PC-3 (cell line): ENCODE data around the gene LITAF. TPM values are rescaled to one million over a fixed set of nuclear protein-coding genes. Genes with fewer than 3 reads are reported as not detected.

ENCODE experiments used
- ATAC-seq: fragments of 200-7000 bp; cut with Tn5 transposase; 2 replicates; pipeline ENCODE4 v1.9.1; 2020; ENCODE audit warnings: mild to moderate bottlenecking, moderate library complexity
- BruUV-seq: library from RNA; stranded (reverse); fragments of 400-500 nt; replicated peaks from 2 replicates; lab custom pipeline; 2021; lab: Mats Ljungman, UMichigan
- CTCF ChIA-PET: fragments of 300-600 bp; sonication (Branson Sonifier 250); formaldehyde crosslinking; loops from one replicate; lab custom pipeline; 2022; ENCODE audit warnings: antibody characterized with exemption; lab: Charles Lee
- POLR2A ChIA-PET: fragments of 300-600 bp; sonication (Branson Sonifier 250); formaldehyde crosslinking; loops from one replicate; lab custom pipeline; 2022; ENCODE audit warnings: antibody characterized with exemption; ENCODE audit not compliant: unreplicated experiment; lab: Charles Lee
- DNase-seq: peaks from one replicate; pipeline ENCODE4 v3.0.0-alpha.2; 2015
- H2AFZ ChIP-seq: fragments of 300-600 bp; sonication (generic); 2 replicates; pipeline ENCODE4 v1.6.0; 2016; ENCODE audit warnings: antibody characterized with exemption, low read length
- H3F3A ChIP-seq: fragments of 300-600 bp; sonication (generic); one replicate; pipeline ENCODE4 v1.6.0; 2017; ENCODE audit warnings: antibody characterized with exemption, low read length, control low read depth, mild to moderate bottlenecking; ENCODE audit not compliant: unreplicated experiment
- H3K27ac ChIP-seq: fragments of 300-600 bp; sonication (generic); 2 replicates; pipeline ENCODE4 v1.5.1; 2016; ENCODE audit warnings: mild to moderate bottlenecking, low read length
- H3K27me3 ChIP-seq: fragments of 300-600 bp; sonication (generic); 2 replicates; pipeline ENCODE4 v1.6.1; 2016; ENCODE audit warnings: low read length, mixed read lengths
- H3K36me3 ChIP-seq: fragments of 300-600 bp; sonication (generic); 2 replicates; pipeline ENCODE4 v1.6.1; 2016; ENCODE audit warnings: low read depth, mixed run types, low read length, mixed read lengths
- H3K4me1 ChIP-seq: fragments of 300-600 bp; sonication (generic); 2 replicates; pipeline ENCODE4 v1.5.1; 2016; ENCODE audit warnings: low read length; ENCODE audit not compliant: insufficient read depth
- H3K4me2 ChIP-seq: fragments of 300-600 bp; sonication (generic); 2 replicates; pipeline ENCODE4 v1.6.0; 2016; ENCODE audit warnings: low read length
- H3K4me3 ChIP-seq: fragments of 300-600 bp; sonication (generic); 2 replicates; pipeline ENCODE4 v1.5.1; 2016; ENCODE audit warnings: mild to moderate bottlenecking, low read length, mixed read lengths
- H3K79me2 ChIP-seq: fragments of 300-600 bp; sonication (generic); 2 replicates; pipeline ENCODE4 v1.6.1; 2017; ENCODE audit warnings: low read length, mixed read lengths
- H3K9ac ChIP-seq: fragments of 300-600 bp; sonication (generic); 2 replicates; pipeline ENCODE4 v1.6.0; 2016; ENCODE audit warnings: mild to moderate bottlenecking, low read length
- H3K9me2 ChIP-seq: fragments of 300-600 bp; sonication (generic); replicated peaks from 2 replicates; pipeline ENCODE4 v1.6.1; 2016; ENCODE audit warnings: mixed run types, low read length, mixed read lengths
- H3K9me3 ChIP-seq: fragments of 300-600 bp; sonication (generic); 2 replicates; pipeline ENCODE4 v1.6.1; 2016; ENCODE audit warnings: low read length, mixed read lengths
- H4K20me1 ChIP-seq: fragments of 300-600 bp; sonication (generic); 2 replicates; pipeline ENCODE4 v1.6.1; 2016; ENCODE audit warnings: low read length, mixed read lengths
- EZH2 ChIP-seq: fragments of 300-600 bp; sonication (generic); IDR thresholded peaks from one replicate; pipeline ENCODE4 v1.6.1; 2017; ENCODE audit warnings: antibody characterized with exemption, mild to moderate bottlenecking, low read length; ENCODE audit not compliant: unreplicated experiment
- EZH2phosphoT487 ChIP-seq: fragments of 300-600 bp; sonication (generic); IDR thresholded peaks from 2 replicates; pipeline ENCODE4 v1.6.1; 2018; ENCODE audit warnings: mild to moderate bottlenecking, antibody characterized with exemption, low read length, borderline replicate concordance
- intact Hi-C: fragments of 100-400 bp; cut with micrococcal nuclease; formaldehyde crosslinking; loops from 2 replicates; pipeline ENCODE4 v1.9.0; 2023
- total RNA-seq: library from RNA; depleted of rRNA; stranded (reverse); fragments of >200 nt; gene quantifications from 2 replicates; pipeline ENCODE4 v1.2.3, GENCODE V29; 2014
- TF ChIP-seq, protein P1 (sequence below): fragments of 300-600 bp; sonication (generic); conservative IDR thresholded peaks from 2 replicates; pipeline ENCODE4 v1.5.1; 2017; ENCODE audit warnings: antibody characterized with exemption, low read depth, mild to moderate bottlenecking, low read length

The LITAF gene
- total RNA-seq, 1 experiment from 2014 or later: 13.1 TPM

DNA sequence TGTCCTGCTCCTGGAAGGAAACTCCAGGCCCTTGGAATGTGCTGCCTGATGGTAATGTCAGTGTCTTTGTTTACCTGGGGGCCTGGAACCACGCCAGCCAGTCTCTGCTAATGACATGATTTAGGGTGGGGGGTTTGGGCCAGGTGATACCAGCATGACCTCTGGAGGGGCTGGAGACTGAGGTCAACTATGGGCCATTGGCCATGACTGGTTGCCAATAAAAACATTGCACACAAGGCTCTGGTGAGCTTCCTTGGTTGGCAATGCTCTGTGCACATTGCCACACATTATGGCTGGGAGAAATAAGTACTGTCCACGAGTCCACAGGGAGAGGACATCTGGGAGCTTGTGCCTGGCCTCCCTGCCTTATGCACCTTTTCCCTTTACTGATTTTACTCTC, 52.5 kb downstream of the LITAF start:
- H3K27ac ChIP-seq: no peak overlapping the region
- DNase-seq (no peak), ATAC-seq (no peak)
- POLR2A ChIA-PET: no interaction called here
- H3K27me3 ChIP-seq: no peaks in the 10 kb centered on the region
- intact Hi-C loops: loop anchor here (5.0 to 10.0 kb wide), 3 partner anchors 108 to 281 kb away; no protein-coding TSS in a partner anchor
- CTCF ChIA-PET: interaction anchor here (0.5 kb wide), 1 partner anchor 79 kb away, joined by 4 read pairs; no protein-coding TSS in a partner anchor
- H3K4me2 ChIP-seq: no peak overlapping the region
- no TSS peak for BruUV-seq
- H3F3A ChIP-seq: no peaks in the 10 kb centered on the region
- no peaks in the 10 kb centered on the region for H3K79me2 ChIP-seq
- no peak overlapping the region for H2AFZ ChIP-seq
- H3K9ac ChIP-seq: no peak overlapping the region
- peaks cover 7% of the 10 kb centered on the region; the same call in 1 of the 2 replicates for H3K4me1 ChIP-seq
- no peaks in the 10 kb centered on the region for H3K36me3 ChIP-seq
- H4K20me1 ChIP-seq: no peaks in the 10 kb centered on the region
- H3K9me2 ChIP-seq: no peaks in the 10 kb centered on the region
- H3K9me3 ChIP-seq: no peaks in the 10 kb centered on the region
- TF ChIP-seq EZH2phosphoT487 (no peak), EZH2 (no peak)
- TF ChIP-seq, protein P1, sequence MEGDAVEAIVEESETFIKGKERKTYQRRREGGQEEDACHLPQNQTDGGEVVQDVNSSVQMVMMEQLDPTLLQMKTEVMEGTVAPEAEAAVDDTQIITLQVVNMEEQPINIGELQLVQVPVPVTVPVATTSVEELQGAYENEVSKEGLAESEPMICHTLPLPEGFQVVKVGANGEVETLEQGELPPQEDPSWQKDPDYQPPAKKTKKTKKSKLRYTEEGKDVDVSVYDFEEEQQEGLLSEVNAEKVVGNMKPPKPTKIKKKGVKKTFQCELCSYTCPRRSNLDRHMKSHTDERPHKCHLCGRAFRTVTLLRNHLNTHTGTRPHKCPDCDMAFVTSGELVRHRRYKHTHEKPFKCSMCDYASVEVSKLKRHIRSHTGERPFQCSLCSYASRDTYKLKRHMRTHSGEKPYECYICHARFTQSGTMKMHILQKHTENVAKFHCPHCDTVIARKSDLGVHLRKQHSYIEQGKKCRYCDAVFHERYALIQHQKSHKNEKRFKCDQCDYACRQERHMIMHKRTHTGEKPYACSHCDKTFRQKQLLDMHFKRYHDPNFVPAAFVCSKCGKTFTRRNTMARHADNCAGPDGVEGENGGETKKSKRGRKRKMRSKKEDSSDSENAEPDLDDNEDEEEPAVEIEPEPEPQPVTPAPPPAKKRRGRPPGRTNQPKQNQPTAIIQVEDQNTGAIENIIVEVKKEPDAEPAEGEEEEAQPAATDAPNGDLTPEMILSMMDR: no peak
- H3K4me3 ChIP-seq: no peak overlapping the region

DNA sequence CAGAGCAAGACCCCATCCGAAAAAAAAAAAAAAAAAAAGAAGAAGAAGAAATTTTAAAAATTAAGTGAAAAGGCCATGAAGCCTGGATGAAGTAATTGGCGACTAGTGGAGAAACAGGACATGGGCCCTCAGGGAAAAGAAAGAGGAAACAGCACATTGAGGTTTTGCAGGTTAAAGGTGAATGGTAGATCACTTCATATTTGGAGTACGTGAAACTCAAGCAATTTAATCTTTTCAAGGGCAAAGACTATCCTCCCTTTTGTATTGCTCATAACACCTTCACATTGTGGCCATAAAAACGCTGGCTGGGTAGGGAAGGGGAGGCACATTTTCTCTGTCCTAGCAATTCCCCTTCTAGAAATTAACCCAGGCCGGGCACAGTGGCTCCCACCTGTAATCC, 53.1 kb downstream of the LITAF start:
- Histone ChIP-seq H3K4me2 (no peak overlapping the region), H3K9ac (no peak overlapping the region), H3K9me3 (no peaks in the 10 kb centered on the region), H3K36me3 (no peaks in the 10 kb centered on the region), H3F3A (no peaks in the 10 kb centered on the region), H3K9me2 (no peaks in the 10 kb centered on the region), H3K4me3 (no peak overlapping the region), H2AFZ (no peak overlapping the region), H3K4me1 (peaks cover 7% of the 10 kb centered on the region; the same call in 1 of the 2 replicates), H4K20me1 (no peaks in the 10 kb centered on the region), H3K27me3 (no peaks in the 10 kb centered on the region), H3K27ac (no peak overlapping the region), H3K79me2 (no peaks in the 10 kb centered on the region)
- ATAC-seq (no peak), DNase-seq (no peak)
- BruUV-seq: no TSS peak
- intact Hi-C loops: loop anchor here (5.0 to 10.0 kb wide), 3 partner anchors 109 to 281 kb away; no protein-coding TSS in a partner anchor
- POLR2A ChIA-PET: no interaction called here
- CTCF ChIA-PET: no interaction called here
- TF ChIP-seq, protein P1: no peak
- TF ChIP-seq EZH2phosphoT487 (no peak), EZH2 (no peak)

DNA sequence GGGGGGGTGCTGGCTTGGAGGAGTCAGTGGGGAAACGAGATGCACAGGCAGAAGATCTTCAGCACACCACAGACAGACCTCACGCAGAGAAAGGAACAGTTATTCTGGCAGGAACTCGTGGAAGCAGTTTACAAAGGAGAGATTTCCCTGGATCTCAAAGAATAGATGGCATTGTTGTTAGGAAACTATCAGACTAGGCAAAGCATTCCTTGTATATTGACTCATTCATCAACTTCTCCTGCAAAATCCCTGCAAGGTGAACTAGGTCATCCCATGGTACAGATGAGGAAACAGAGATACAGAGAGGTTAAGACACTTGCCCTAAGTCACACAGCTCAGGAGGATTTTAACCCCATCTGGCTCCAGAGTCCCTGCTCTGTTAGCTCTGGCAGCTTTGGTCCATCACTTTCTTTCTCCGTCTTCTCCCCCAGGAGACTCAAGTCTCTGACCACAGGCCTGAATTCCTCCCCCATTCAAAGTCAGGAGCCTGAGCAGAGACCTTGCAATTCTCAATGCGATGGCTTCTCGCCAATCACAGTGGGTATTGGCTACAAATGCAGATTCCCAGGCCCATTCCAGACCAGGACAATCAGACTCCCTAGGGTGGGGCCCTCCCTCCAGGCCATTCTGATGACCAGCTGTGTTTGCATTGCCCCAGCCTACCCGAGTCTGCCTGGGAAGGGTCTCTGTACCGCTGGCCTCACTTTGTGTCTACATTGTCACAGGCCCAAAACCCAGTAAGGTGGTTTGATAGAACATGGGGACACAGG, 56.4 kb downstream of the LITAF start:
- Histone ChIP-seq H3K9me3 (no peaks in the 10 kb centered on the region), H3K79me2 (no peaks in the 10 kb centered on the region), H3K27ac (no peak overlapping the region), H3K4me1 (peaks cover 7% of the 10 kb centered on the region; the same call in 1 of the 2 replicates), H3K4me2 (no peak overlapping the region), H3K9ac (no peak overlapping the region), H2AFZ (no peak overlapping the region), H3K4me3 (no peak overlapping the region), H3F3A (no peaks in the 10 kb centered on the region), H3K36me3 (no peaks in the 10 kb centered on the region), H4K20me1 (no peaks in the 10 kb centered on the region), H3K9me2 (no peaks in the 10 kb centered on the region), H3K27me3 (no peaks in the 10 kb centered on the region)
- DNase-seq: no peak
- no peak for ATAC-seq
- TF ChIP-seq, protein P1: no peak
- TF ChIP-seq EZH2phosphoT487 (no peak), EZH2 (no peak)
- POLR2A ChIA-PET: no interaction called here
- BruUV-seq: no TSS peak
- intact Hi-C loops: loop anchor here (5.0 to 10.0 kb wide), 3 partner anchors 112 to 284 kb away; no protein-coding TSS in a partner anchor
- CTCF ChIA-PET: no interaction called here
